GM10248 (cell line): ENCODE results near the gene POU5F2.

Experiments
- CTCF ChIA-PET: fragments of 300-600 bp; sonication (Branson Sonifier 250); formaldehyde crosslinking; extraction: SDS; loops from one replicate; lab custom pipeline; 2021; ENCODE audit warnings: antibody characterized with exemption; lab: Yijun Ruan, JAX
- POLR2A ChIA-PET: fragments of 350-650 bp; sonication (Branson Sonifier 250); formaldehyde crosslinking; extraction: SDS; loops from one replicate; lab custom pipeline; 2020; ENCODE audit warnings: antibody characterized with exemption; lab: Yijun Ruan, JAX
- DNase-seq: peaks from one replicate; pipeline ENCODE4 v3.0.0; 2012; ENCODE audit errors: extremely low spot score
- CTCF ChIP-seq: IDR thresholded peaks from 2 replicates; pipeline ENCODE4 v1.5.1; 2012; ENCODE audit warnings: mild to moderate bottlenecking, low read depth; ENCODE audit errors: extremely low read depth, missing control alignments, control extremely low read depth

The POU5F2 gene

GRCh38 chr5:93723005-93723404 is 18.4 kb downstream of the POU5F2 start:
- ChIA-PET POLR2A (no interaction called here), CTCF (interaction anchor here (1.3 to 2.0 kb wide), 3 partner anchors 10 to 33 kb away, joined by 3 to 8 read pairs (median 7); no protein-coding TSS in a partner anchor)
- no peak for DNase-seq
- TF ChIP-seq CTCF: no peak

GRCh38 chr5:93722588-93722987 is 18.8 kb downstream of the POU5F2 start:
- CTCF ChIA-PET: interaction anchor here (1.3 to 2.0 kb wide), 3 partner anchors 9 to 32 kb away, joined by 3 to 8 read pairs (median 7); no protein-coding TSS in a partner anchor
- no peak for DNase-seq
- no peak for TF ChIP-seq CTCF
- POLR2A ChIA-PET: no interaction called here

- no peak for DNase-seq
- TF ChIP-seq CTCF: no peak
- ChIA-PET CTCF (interaction anchor here (1.1 to 1.4 kb wide), 3 partner anchors 18 to 31 kb away, joined by 3 to 4 read pairs (median 3); partner anchors contain the start of gene POU5F2), POLR2A (no interaction called here)
These were observed 19.9 kb downstream of the POU5F2 start for GRCh38 chr5:93721511-93721910.

GRCh38 chr5:93721071-93721470 is 20.3 kb downstream of the POU5F2 start:
- DNase-seq: no peak
- CTCF ChIA-PET: interaction anchor here (1.1 kb wide), 2 partner anchors 18 to 20 kb away, joined by 3 to 4 read pairs; partner anchors contain the start of gene POU5F2
- TF ChIP-seq CTCF: no peak

GRCh38 chr5:93717162-93717561 is 24.2 kb downstream of the POU5F2 start:
- TF ChIP-seq CTCF: no peak
- DNase-seq: no peak
- ChIA-PET CTCF (no interaction called here), POLR2A (no interaction called here)

More at GRCh38 chr5:93721071-93721470, 20.3 kb downstream of the POU5F2 start:
- POLR2A ChIA-PET: no interaction called here

GRCh38 chr5:93716453-93716852 is 24.9 kb downstream of the POU5F2 start:
- no peak for TF ChIP-seq CTCF
- ChIA-PET POLR2A (no interaction called here), CTCF (no interaction called here)
- DNase-seq: no peak

GRCh38 chr5:93715761-93716160 is 25.6 kb downstream of the POU5F2 start:
- DNase-seq: no peak
- POLR2A ChIA-PET: no interaction called here
- CTCF ChIA-PET: no interaction called here
- TF ChIP-seq CTCF: no peak
